Cardiac fibroblast (primary cell): ENCODE data around the gene CEP63.
"Not testable (repeated sequence)": the region's sequence is repeated elsewhere in the genome, so short reads cannot be mapped to it uniquely, and the experiment has no call there.

Experiments used
- DNase-seq, 2 donors: peaks; one replicate each; pipeline versions ENCODE4 v3.0.0 to v3.0.0-alpha.2; 2010; ENCODE audit warnings: low read depth in 2 of 2
- H3K4me3 ChIP-seq, 2 donors: replicated peaks in 1 of 2; 1 replicate in 1 of 2; 2 replicates in 1 of 2; pipeline ENCODE4 v1.5.1; 2011; ENCODE audit warnings: low read depth in 2 of 2, low read length in 2 of 2, mild to moderate bottlenecking in 2 of 2, moderate library complexity in 1 of 2
- CTCF ChIP-seq: IDR thresholded peaks from one replicate; pipeline ENCODE4 v1.5.1; 2011; ENCODE audit warnings: low read depth, mild to moderate bottlenecking, low read length, inconsistent platforms

The CEP63 gene

GRCh38 chr3:134552784-134553183, 66.9 kb downstream of the CEP63 start:
- peak in 1 of 2 donors; percentile 19 for DNase-seq
- TF ChIP-seq CTCF, result no peak
- H3K4me3 ChIP-seq, result no peak overlapping the region

- TF ChIP-seq CTCF, result no peak
- DNase-seq, result no peak
- H3K4me3 ChIP-seq, result no peak overlapping the region
Observed at GRCh38 chr3:134559591-134559990, 73.7 kb downstream of the CEP63 start.

GRCh38 chr3:134562055-134562454, 76.2 kb downstream of the CEP63 start:
- no peak for DNase-seq
- H3K4me3 ChIP-seq, result no peak overlapping the region
- no peak for TF ChIP-seq CTCF

- no peak for DNase-seq
Observed at GRCh38 chr3:134563601-134564000, 77.7 kb downstream of the CEP63 start.

GRCh38 chr3:134564991-134565390, 79.1 kb downstream of the CEP63 start:
- no peak for TF ChIP-seq CTCF
- H3K4me3 ChIP-seq, result no peak overlapping the region
- DNase-seq, result no peak

More at GRCh38 chr3:134563601-134564000, 77.7 kb downstream of the CEP63 start:
- no peak for TF ChIP-seq CTCF
- H3K4me3 ChIP-seq, result no peak overlapping the region

- DNase-seq, result peak in 1 of 2 donors; percentile 1
- no peak for TF ChIP-seq CTCF
- no peak overlapping the region for H3K4me3 ChIP-seq
Observed at GRCh38 chr3:134567605-134568004, 81.7 kb downstream of the CEP63 start.

GRCh38 chr3:134568790-134569189, 82.9 kb downstream of the CEP63 start:
- TF ChIP-seq CTCF, result no peak
- DNase-seq, result no peak

GRCh38 chr3:134569899-134570298, 84.0 kb downstream of the CEP63 start:
- H3K4me3 ChIP-seq, DNase-seq: not testable (repeated sequence)

More at GRCh38 chr3:134568790-134569189, 82.9 kb downstream of the CEP63 start:
- no peak overlapping the region for H3K4me3 ChIP-seq
